ENCODE data around the gene DOC2B. TPM values are rescaled to one million over a fixed set of nuclear protein-coding genes. Genes with fewer than 3 reads are reported as not detected.

The DOC2B gene
- total and polyA plus RNA-seq, 2 experiments from 2014 or later = 0.42 to 3.8 TPM

- no peaks in the 10 kb centered on the region for H3K36me3 Mint-ChIP-seq (ENCODE audit: low read depth)
- peaks cover 5% of the 10 kb centered on the region for H3K27me3 Mint-ChIP-seq (ENCODE audit: insufficient read depth, low read depth, poor library complexity)
- H3K9me3 Mint-ChIP-seq = peaks cover 2% of the 10 kb centered on the region; the same call in 2 of the 3 replicates
- Histone ChIP-seq H3K4me3 (no peak overlapping the region), H3K9me2 (ENCODE audit: insufficient read depth) (no peaks in the 10 kb centered on the region), H4K20me1 (replicated peaks; ENCODE audit: insufficient read depth) (no peaks in the 10 kb centered on the region), H2AFZ (no peak overlapping the region), H3F3A (replicated peaks; ENCODE audit: low read depth) (no peaks in the 10 kb centered on the region), H3K4me2 (no peak overlapping the region), H3K79me2 (replicated peaks; ENCODE audit: insufficient read depth) (no peaks in the 10 kb centered on the region), H3K4me1 (ENCODE audit: insufficient read depth) (no peaks in the 10 kb centered on the region), H3K27me3 (ENCODE audit: insufficient read depth) (no peaks in the 10 kb centered on the region), H3K27ac (ENCODE audit: low read depth) (no peak overlapping the region), H3K36me3 (ENCODE audit: insufficient read depth) (no peaks in the 10 kb centered on the region)
- H3K4me3 Mint-ChIP-seq = no peak overlapping the region
- DNase-seq (ENCODE audit: low spot score) = no peak
- no peak for ATAC-seq
- TF ChIP-seq ZNF114 (CRISPR knock-in tag; IDR thresholded peaks at IDR 0.05) = no peak
- no peak for TF ChIP-seq JUNB (IDR thresholded peaks at IDR 0.05; ENCODE audit: unreplicated experiment)
- no peak for TF ChIP-seq STAT1 (IDR thresholded peaks at IDR 0.05; ENCODE audit: unreplicated experiment)
- no peak for TF ChIP-seq REST (IDR thresholded peaks at IDR 0.05; ENCODE audit: unreplicated experiment)
- TF ChIP-seq ETS1 (IDR thresholded peaks at IDR 0.05) = no peak
- no peak for TF ChIP-seq ZNF331 (CRISPR knock-in tag; IDR thresholded peaks at IDR 0.05; ENCODE audit: low read depth)
- TF ChIP-seq ZNF462 (CRISPR knock-in tag; IDR thresholded peaks at IDR 0.05) = no peak
- TF ChIP-seq CREB1 (CRISPR knock-in tag; IDR thresholded peaks at IDR 0.05; ENCODE audit: low read depth) = no peak
- peaks cover 5% of the 10 kb centered on the region; the same call in 2 of the 3 replicates for H3K4me1 Mint-ChIP-seq
- no peak overlapping the region for H3K27ac Mint-ChIP-seq
These were observed 12.0 kb upstream of the DOC2B start for GRCh38 chr17:193426-193810.

Measured in GM23338 (cell line).